GM13976 (cell line): ENCODE results near the gene ME3.
"Not testable (repeated sequence)": the region's sequence is repeated elsewhere in the genome, so short reads cannot be mapped to it uniquely, and the experiment has no call there.

Experiments used
- DNase-seq: peaks from one replicate; pipeline ENCODE4 v3.0.0; 2012; ENCODE audit warnings: low spot score
- CTCF ChIP-seq: IDR thresholded peaks from 2 replicates; pipeline ENCODE4 v1.5.1; 2012; ENCODE audit warnings: borderline replicate concordance, mild to moderate bottlenecking; ENCODE audit not compliant: insufficient read depth; ENCODE audit errors: extremely low read depth, missing control alignments, control extremely low read depth
- in situ Hi-C: fragments of 300-500 bp; cut with MboI; formaldehyde crosslinking; loops from one replicate; pipeline ENCODE4 v1.12.0; 2022; ENCODE audit warnings: low sequenced_read_pairs, mixed read lengths, inconsistent platforms; ENCODE audit not compliant: unreplicated experiment

Gene ME3

GRCh38 chr11:86660736-86661135, 11.7 kb downstream of the ME3 start:
- TF ChIP-seq CTCF: no peak
- in situ Hi-C loops: no loop called here
- DNase-seq: no peak

- DNase-seq: no peak
- TF ChIP-seq CTCF: no peak
- in situ Hi-C loops: no loop called here
Observed at GRCh38 chr11:86660088-86660487, 12.3 kb downstream of the ME3 start.

GRCh38 chr11:86658534-86658933, 13.9 kb downstream of the ME3 start:
- no peak for DNase-seq
- in situ Hi-C loops: no loop called here
- no peak for TF ChIP-seq CTCF

- in situ Hi-C loops, DNase-seq: not testable (repeated sequence)
Observed at GRCh38 chr11:86645212-86645611, 27.2 kb downstream of the ME3 start.

- no peak for DNase-seq
- in situ Hi-C loops: no loop called here
- TF ChIP-seq CTCF: no peak
Observed at GRCh38 chr11:86644291-86644690, 28.1 kb downstream of the ME3 start.

- no peak for TF ChIP-seq CTCF
- in situ Hi-C loops: no loop called here
Observed at GRCh38 chr11:86641537-86642261, 30.7 kb downstream of the ME3 start.

GRCh38 chr11:86639137-86639536, 33.3 kb downstream of the ME3 start:
- no peak for DNase-seq
- TF ChIP-seq CTCF: no peak
- in situ Hi-C loops: no loop called here

More at GRCh38 chr11:86641537-86642261, 30.7 kb downstream of the ME3 start:
- DNase-seq: no peak
